Measurements from ENCODE around the gene KLHDC10. TPM values are rescaled to one million over a fixed set of nuclear protein-coding genes. Genes with fewer than 3 reads are reported as not detected.

Gene KLHDC10
- total RNA-seq, 2 donors from 2014 or later, result 23.8 to 28.5 TPM

- ATAC-seq, result no peak
- DNase-seq, result no peak
- intact Hi-C loops (cut with DNase I), result no loop called here
These were observed 78.2 kb downstream of the KLHDC10 start for GRCh38 chr7:130148561-130148960.

DNA sequence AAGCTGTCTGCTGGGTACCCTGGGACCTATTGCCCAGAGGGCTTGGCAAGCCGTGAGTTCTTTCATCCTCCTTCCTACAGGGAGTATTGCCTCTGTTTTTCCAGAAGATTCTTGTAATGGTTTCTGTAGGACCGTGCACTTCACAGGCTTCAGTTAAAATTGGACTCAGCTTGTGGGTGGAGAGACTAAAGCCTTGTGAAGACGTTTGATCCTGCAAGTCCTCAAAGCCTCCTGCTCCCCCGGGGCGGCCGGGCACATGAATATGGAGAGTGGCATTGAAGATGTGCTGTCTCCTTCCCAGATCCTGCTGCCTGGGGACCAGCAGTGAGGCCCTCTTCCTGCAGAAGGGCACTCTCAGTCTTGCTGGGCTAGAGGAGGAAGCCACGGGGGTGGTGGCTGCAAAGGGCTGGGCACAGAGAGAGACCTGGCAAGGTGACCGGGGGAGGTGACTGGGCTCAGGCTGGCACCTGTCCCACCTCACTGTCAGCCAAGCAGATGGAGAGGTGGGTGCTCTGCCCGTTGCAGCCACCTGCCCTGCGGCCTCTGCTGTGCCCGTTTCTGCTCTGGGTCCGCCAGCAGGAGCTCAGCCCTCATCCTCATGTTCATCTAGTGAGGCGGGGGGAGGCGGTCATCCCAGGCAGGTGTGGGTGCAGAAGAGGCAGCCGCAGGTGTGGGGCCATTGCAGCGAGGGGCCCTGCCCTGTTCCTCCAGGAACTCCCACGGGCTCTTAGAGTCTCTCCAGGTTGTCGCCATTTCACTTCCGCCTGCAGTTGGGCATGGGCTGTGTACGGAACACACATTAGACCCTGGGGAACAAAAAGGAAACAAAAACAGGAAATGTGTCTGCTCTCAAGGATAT is 79.2 kb downstream of the KLHDC10 start:
- intact Hi-C loops (cut with DNase I), result no loop called here
- no peak for ATAC-seq
- no peak for DNase-seq

- intact Hi-C loops (cut with DNase I), result no loop called here
- DNase-seq (no peak), ATAC-seq (no peak)
These were observed 80.3 kb downstream of the KLHDC10 start for GRCh38 chr7:130150587-130150986.

- ATAC-seq, result no peak
These were observed 81.5 kb downstream of the KLHDC10 start for GRCh38 chr7:130151591-130152492.

GRCh38 chr7:130152493-130153210 is 82.3 kb downstream of the KLHDC10 start:
- intact Hi-C loops (cut with DNase I), result no loop called here
- ATAC-seq (peak; percentile 5 to 17), DNase-seq (no peak)

More at GRCh38 chr7:130151591-130152492, 81.5 kb downstream of the KLHDC10 start:
- DNase-seq, result no peak
- intact Hi-C loops (cut with DNase I), result no loop called here

DNA sequence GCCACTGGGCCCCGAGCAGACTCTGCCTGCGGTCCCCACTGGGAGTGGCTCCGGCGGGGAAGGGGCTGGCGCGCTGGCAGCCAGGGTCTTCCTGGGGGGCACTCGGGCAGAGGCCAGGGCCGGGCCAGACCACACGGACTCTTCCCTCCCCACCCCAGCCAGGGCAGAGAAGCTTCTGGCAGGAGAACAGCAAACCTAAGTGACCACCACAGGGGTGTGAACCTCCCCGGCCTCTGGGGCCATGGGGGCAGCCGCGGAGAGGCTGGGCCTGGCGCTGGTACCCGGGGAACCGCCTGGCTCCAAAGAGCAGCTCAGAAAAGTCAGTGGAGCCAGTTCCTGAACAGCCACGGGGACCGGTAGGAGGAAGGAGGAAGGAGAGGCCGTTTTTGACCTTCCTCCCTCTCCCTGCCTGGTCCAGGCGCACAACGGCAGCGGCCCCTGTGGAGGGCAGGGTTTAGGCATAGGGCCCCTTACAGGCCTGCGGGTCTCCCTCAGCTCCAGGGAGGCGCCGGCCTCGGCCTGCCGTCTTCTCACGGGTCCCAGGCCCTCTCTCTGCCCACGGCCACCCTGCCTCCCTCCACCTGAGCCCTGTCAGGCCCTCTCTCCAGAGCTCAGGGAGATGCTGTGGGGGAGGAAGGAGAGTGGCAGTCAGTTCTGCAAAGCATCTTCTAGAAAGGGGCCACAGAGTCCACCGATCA is 83.0 kb downstream of the KLHDC10 start:
- intact Hi-C loops (cut with DNase I), result no loop called here
- ATAC-seq (peak in 1 of 2 donors; percentile 8), DNase-seq (no peak)

GRCh38 chr7:130154131-130154500 is 83.8 kb downstream of the KLHDC10 start:
- peak in 1 of 2 donors; percentile 13 for ATAC-seq
- intact Hi-C loops (cut with DNase I), result no loop called here
- DNase-seq, result no peak

DNA sequence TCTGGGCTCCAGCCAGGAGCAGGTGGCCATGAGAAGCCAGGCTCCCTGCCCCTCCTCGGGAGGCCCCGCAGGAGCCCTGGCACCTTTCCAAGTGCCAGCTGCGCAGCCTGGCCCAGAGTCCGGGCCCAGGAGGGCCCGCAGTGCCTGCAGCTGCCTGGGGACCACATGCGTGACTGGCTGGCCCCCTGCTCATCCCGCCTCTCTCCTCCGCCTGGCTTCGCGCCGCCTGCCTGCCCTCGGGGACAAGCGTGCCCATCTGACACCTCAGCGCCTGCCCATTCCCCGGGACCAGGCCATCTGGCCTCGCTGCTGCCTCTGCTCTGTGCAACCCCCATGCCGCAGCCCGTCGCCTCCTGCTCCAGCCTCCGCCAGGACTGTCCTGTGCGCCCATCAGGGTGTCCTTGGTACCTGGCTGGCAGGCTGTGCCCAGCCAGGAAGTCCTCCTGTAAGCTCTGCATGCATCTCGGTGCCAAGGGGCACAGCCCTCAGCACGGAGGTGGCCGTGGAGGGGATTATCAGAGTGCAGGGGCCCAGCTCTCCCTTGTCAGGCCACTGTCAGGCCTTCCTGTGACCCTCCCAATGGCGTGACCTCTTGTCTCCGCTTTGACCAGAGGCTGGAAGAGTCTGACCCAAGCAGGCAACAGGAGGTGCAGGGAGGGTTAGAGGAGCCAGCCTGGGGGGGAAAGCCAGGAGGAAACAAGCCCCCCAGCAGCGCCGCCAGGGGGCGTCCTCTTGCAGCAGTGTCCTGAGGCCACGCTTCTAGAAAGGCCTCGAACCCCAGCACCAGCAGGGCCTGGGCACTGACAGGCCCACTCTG is 84.4 kb downstream of the KLHDC10 start:
- intact Hi-C loops (cut with DNase I), result no loop called here
- no peak for DNase-seq
- peak; percentile 14 to 25 for ATAC-seq

GRCh38 chr7:130156140-130156539 is 85.8 kb downstream of the KLHDC10 start:
- intact Hi-C loops (cut with DNase I), result no loop called here
- DNase-seq (no peak), ATAC-seq (no peak)

DNA sequence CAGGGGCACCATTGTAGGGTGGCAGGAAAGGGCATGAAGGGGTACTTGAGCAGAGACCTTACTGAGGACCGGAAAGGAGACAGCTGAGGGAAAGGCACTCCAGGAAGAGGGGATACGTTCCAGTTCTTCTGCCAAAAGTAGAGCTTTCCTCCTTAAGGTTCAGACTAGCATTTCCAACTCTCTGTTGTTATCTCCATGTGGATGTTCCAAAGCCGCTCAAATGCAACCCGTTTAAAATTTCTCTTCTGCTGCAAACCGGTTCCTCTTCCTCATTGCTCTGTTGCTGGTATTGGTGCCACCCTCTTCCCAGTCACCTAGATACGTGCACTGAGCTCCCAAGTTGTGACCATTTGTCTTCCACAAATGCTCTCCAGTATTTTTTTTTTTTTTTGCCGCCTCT is 87.4 kb downstream of the KLHDC10 start:
- intact Hi-C loops (cut with DNase I), result no loop called here
- ATAC-seq (no peak), DNase-seq (no peak)

- intact Hi-C loops (cut with DNase I), result no loop called here
- DNase-seq (no peak), ATAC-seq (no peak)
These were observed 89.7 kb downstream of the KLHDC10 start for GRCh38 chr7:130160023-130160422.

DNA sequence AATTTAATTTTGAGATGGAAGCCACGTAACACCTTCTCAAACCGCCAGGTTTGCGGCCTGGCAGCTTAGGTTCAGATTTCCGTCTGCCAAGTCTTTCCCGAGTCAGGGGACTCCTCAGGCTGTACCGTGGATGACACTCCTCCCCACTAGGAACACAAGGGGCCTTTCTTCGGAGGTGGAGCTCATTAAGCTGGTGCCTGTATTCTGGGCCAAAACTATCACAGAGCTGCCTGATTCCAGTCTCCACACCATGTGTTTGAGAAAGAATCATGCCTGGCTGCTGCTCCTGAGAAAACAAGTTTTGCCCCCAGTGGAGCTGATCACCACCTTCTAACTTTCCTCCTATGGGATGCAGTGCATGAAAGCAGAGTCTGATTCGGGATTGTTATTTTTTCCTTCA is 90.1 kb downstream of the KLHDC10 start:
- no peak for ATAC-seq
- no peak for DNase-seq
- intact Hi-C loops (cut with DNase I), result no loop called here

DNA sequence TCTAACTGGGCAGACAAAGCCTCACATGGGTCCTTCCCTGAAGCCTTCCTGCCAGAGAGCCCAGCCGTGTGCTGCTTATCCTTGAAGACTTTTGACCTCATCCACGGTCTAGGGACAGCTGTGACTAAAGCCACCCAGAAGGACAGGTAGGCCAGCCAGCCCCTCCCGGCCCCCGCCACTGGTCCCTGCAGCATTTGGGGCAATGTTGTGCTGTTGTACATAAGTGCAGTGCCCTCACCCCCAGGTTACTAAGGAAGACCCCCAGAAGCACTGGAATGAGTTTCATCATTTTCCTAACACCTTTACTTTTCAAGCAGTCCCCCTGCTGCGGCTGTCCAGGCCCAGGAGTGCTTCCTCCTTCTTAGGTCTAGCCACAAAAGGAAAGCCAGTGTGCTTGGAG is 91.9 kb downstream of the KLHDC10 start:
- intact Hi-C loops (cut with DNase I), result no loop called here
- DNase-seq, result no peak
- ATAC-seq, result no peak

GRCh38 chr7:130174237-130174959 is 104.1 kb downstream of the KLHDC10 start:
- DNase-seq, result no peak
- intact Hi-C loops (cut with DNase I), result no loop called here
- no peak for ATAC-seq

DNA sequence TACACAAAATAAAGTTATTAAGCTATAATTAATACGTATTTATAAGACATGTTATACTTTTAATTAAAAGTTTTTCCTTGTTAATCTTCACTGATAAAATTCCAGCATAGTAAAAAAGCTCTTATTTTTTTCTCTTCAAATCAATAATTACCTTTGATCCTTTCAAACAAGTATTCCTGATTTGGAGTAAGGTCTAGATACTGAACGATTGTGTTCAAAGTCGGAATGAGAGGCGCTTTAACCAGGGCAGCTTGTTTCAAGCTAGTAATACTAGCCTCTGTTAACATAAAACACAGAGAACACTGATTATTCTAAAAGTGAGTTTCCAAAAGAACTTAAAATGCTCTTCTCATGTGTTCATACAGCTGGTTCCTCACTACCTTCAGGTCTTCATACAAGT is 107.9 kb downstream of the KLHDC10 start:
- no peak for ATAC-seq
- intact Hi-C loops (cut with DNase I), result no loop called here
- no peak for DNase-seq

DNA sequence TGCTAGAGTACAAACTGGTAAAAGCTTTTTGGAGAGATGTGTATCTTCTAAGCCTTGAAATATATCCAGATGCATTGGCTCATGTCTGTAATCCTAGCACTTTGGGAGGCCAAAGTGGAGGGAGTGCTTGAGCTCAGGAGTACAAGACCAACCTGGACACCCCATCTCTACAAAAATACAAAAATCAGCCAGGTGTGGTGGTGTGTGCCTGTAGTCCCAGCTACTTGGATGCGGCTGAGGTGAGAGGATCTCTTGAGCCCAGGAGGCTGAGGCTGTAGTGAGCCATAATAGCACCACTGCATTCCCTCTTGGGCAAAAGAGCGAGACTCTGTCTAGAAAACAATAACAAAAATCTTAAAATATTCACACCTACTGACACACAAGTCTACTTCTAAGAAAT is 109.3 kb downstream of the KLHDC10 start:
- ATAC-seq (no peak), DNase-seq (no peak)
- intact Hi-C loops (cut with DNase I), result no loop called here

DNA sequence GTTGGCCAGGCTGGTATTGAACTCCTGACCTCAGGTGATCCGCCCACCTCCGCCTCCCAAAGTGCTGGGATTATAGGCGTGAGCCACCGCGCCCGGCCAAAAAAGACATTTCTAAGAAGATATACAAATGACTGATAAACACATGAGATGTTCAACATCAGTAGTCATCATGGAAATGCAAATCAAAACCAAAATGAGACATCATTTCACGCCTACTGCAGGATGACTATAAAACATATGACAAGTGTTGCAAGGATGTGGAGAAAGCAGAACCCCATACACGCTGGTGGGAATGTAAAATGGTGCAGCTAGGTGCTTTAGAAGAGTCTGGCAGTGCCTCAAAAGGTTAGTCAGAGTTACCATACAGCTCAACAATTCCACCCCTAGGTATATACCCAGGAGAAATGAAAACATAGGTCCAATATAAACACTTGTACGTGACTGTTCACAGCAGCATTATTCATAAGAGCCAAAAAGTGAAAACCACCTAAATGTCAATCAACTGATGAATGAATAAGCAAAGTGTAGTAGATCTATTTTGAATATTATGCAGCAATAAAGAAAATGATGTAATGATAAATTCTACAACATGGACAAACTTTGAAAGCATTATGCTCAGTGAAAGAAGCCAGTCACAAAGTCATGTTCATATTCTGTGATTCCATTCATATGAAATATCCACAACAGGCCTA is 110.4 kb downstream of the KLHDC10 start:
- DNase-seq, result no peak
- no peak for ATAC-seq

More for the DNA sequence above, 110.4 kb downstream of the KLHDC10 start:
- intact Hi-C loops (cut with DNase I), result no loop called here
